Endodermal cell (in vitro differentiated cells): ENCODE measurements around the gene WDR27. TPM values are rescaled to one million over a fixed set of nuclear protein-coding genes. Genes with fewer than 3 reads are reported as not detected.

ENCODE experiments used
- DNase-seq: peaks from one replicate; pipeline ENCODE4 v3.0.0-alpha.2; 2017
- H3K27ac ChIP-seq: 2 replicates; pipeline ENCODE4 v1.5.1; 2013; ENCODE audit warnings: mild to moderate bottlenecking, low read depth, low read length, moderate library complexity
- H3K27me3 ChIP-seq: 2 replicates; pipeline ENCODE4 v1.6.1; 2013; ENCODE audit warnings: mild to moderate bottlenecking, low read length, moderate library complexity; ENCODE audit not compliant: insufficient read depth, control insufficient read depth, poor library complexity, severe bottlenecking
- H3K36me3 ChIP-seq: 2 replicates; pipeline ENCODE4 v1.7.0; 2013; ENCODE audit warnings: mild to moderate bottlenecking, low read length, moderate library complexity; ENCODE audit not compliant: control insufficient read depth, insufficient read depth
- H3K4me1 ChIP-seq: one replicate; pipeline ENCODE4 v1.7.0; 2013; ENCODE audit warnings: low read length; ENCODE audit not compliant: control insufficient read depth, insufficient read depth
- H3K4me3 ChIP-seq: 2 replicates; pipeline ENCODE4 v1.5.1; 2013; ENCODE audit warnings: mild to moderate bottlenecking, low read length, moderate library complexity
- H3K9ac ChIP-seq: 2 replicates; pipeline ENCODE4 v1.6.1; 2013; ENCODE audit warnings: mild to moderate bottlenecking, low read length, moderate library complexity; ENCODE audit not compliant: poor library complexity, severe bottlenecking; ENCODE audit errors: extremely low read depth
- H3K9me3 ChIP-seq: 2 replicates; pipeline ENCODE4 v1.6.1; 2013; ENCODE audit warnings: mild to moderate bottlenecking, low read length, moderate library complexity; ENCODE audit not compliant: control insufficient read depth
- H3K27ac Mint-ChIP-seq: 2 replicates; pipeline ENCODE4 v1.8.0; 2020; ENCODE audit warnings: mixed read lengths
- H3K27me3 Mint-ChIP-seq: 2 replicates; pipeline ENCODE4 v1.8.0; 2021; ENCODE audit warnings: mild to moderate bottlenecking, mixed read lengths; ENCODE audit not compliant: insufficient read depth
- H3K36me3 Mint-ChIP-seq: 2 replicates; pipeline ENCODE4 v1.8.0; 2020; ENCODE audit warnings: low read depth, mixed read lengths
- H3K4me1 Mint-ChIP-seq: 2 replicates; pipeline ENCODE4 v1.8.0; 2020; ENCODE audit warnings: mixed read lengths
- H3K4me3 Mint-ChIP-seq: 2 replicates; pipeline ENCODE4 v1.8.0; 2020; ENCODE audit warnings: mild to moderate bottlenecking, moderate library complexity, mixed read lengths
- H3K9me3 Mint-ChIP-seq: 2 replicates; pipeline ENCODE4 v1.8.0; 2020; ENCODE audit warnings: mild to moderate bottlenecking, mixed read lengths
- WGBS, 2 experiments: methylation state at CpG; one replicate each; pipeline versions ENCODE4 v1.1.5 to v1.1.7; 2013; ENCODE audit warnings: missing lambda C conversion rate in 2 of 2, mixed read lengths in 1 of 2; ENCODE audit not compliant: insufficient coverage in 1 of 2, insufficient read length in 1 of 2; 5-methylcytosine and 5-hydroxymethylcytosine counted together
- total RNA-seq, 2 donors: library from RNA; stranded (reverse); fragmentation: NEBNext Ultra II Directional in 1 of 2; extraction: Animal tissue kit (Norgen Biotek cat#: 25700) in 1 of 2; gene quantifications; 2 replicates in 1 of 2; 3 replicates in 1 of 2; pipeline ENCODE4 v1.2.1, GENCODE V29; 2021
- TF ChIP-seq, protein P1 (sequence below): fragments of 200-600 bp; sonication (generic); conservative IDR thresholded peaks from 2 replicates; pipeline ENCODE4 v1.5.0; 2021; ENCODE audit warnings: antibody characterized with exemption, mild to moderate bottlenecking

WDR27 gene
- total RNA-seq, 2 donors from 2014 or later: 94.4 to 110 TPM

DNA sequence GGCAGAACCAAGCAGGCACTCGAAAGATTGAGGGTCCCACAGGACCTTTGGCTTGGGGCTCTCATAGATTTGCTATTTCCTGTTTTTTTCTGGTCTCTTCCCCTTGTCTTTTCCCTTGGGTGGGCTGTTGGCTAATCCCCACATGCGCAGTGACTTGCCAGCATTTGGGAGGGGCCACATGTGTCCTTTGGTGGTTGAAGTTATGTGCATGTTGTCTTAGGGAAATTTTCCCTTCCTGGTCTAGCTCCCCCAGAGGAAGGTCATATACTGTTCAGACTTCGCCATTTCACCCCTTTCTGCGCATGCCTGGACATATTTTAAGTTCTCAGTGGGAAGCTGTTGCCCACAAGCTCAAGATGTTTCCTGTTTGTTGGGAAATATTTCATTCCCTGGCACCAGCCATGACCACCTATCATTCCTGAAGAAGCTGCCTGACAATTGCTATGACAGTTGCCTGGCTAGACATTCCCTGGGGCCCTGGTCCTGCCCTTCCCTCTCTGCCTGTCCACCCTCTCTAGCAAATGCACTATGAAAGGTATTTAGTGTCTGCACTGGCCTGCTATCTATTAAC lies 292.0 kb downstream of the WDR27 start:
- Mint-ChIP-seq H3K27ac (no peak overlapping the region), H3K36me3 (no peaks in the 10 kb centered on the region), H3K4me3 (no peak overlapping the region), H3K9me3 (peaks cover 44% of the 10 kb centered on the region), H3K27me3 (no peaks in the 10 kb centered on the region), H3K4me1 (no peaks in the 10 kb centered on the region)
- no peak overlapping the region for H3K27ac ChIP-seq
- no peaks in the 10 kb centered on the region for H3K36me3 ChIP-seq
- no peak overlapping the region for H3K9ac ChIP-seq
- no peaks in the 10 kb centered on the region for H3K4me1 ChIP-seq
- TF ChIP-seq, protein P1, sequence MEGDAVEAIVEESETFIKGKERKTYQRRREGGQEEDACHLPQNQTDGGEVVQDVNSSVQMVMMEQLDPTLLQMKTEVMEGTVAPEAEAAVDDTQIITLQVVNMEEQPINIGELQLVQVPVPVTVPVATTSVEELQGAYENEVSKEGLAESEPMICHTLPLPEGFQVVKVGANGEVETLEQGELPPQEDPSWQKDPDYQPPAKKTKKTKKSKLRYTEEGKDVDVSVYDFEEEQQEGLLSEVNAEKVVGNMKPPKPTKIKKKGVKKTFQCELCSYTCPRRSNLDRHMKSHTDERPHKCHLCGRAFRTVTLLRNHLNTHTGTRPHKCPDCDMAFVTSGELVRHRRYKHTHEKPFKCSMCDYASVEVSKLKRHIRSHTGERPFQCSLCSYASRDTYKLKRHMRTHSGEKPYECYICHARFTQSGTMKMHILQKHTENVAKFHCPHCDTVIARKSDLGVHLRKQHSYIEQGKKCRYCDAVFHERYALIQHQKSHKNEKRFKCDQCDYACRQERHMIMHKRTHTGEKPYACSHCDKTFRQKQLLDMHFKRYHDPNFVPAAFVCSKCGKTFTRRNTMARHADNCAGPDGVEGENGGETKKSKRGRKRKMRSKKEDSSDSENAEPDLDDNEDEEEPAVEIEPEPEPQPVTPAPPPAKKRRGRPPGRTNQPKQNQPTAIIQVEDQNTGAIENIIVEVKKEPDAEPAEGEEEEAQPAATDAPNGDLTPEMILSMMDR: no peak
- H3K9me3 ChIP-seq: peaks cover 30% of the 10 kb centered on the region
- WGBS, 2 experiments: 90 to 92% methylated on average over 2 to 3 of the region's 4 CpGs
- no peak for DNase-seq
- H3K27me3 ChIP-seq: no peaks in the 10 kb centered on the region
- no peak overlapping the region for H3K4me3 ChIP-seq

DNA sequence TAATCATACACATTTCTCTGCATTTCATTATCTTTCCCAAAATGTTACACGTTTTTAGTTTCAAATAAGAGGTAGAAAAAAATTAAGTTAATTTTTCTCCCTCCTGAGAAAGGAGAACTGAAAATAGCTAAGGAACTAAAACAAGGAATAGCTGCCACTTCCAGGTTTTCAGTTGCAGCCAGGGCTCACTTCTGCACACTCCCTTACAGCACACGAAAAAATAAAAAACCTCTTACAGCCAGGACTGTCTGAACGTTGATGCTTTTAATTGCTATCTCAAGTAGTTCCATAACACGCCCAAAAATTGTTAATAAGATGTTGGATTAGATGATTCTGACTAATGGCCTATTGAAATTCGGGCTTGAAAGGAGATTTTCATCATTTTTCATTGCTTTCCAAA lies 294.5 kb downstream of the WDR27 start:
- Histone ChIP-seq H3K36me3 (no peaks in the 10 kb centered on the region), H3K9me3 (peaks cover 15% of the 10 kb centered on the region), H3K27ac (no peak overlapping the region), H3K4me1 (no peaks in the 10 kb centered on the region), H3K4me3 (no peak overlapping the region), H3K27me3 (no peaks in the 10 kb centered on the region), H3K9ac (no peak overlapping the region)
- 84 to 90% methylated on average over 2 to 5 of the region's 5 CpGs for WGBS, 2 experiments
- Mint-ChIP-seq H3K36me3 (no peaks in the 10 kb centered on the region), H3K27me3 (no peaks in the 10 kb centered on the region), H3K4me3 (no peak overlapping the region), H3K9me3 (peaks cover 21% of the 10 kb centered on the region), H3K27ac (no peak overlapping the region), H3K4me1 (no peaks in the 10 kb centered on the region)
- no peak for DNase-seq
- TF ChIP-seq, protein P1: no peak

Other genes with a start within 250 kb of the WDR27 start
- 10 to 100 TPM; 24.0 to 29.7 TPM for gene C6orf120, start 97 bp upstream of the WDR27 start, total RNA-seq
- gene PHF10, start 22.5 kb upstream of the WDR27 start, total RNA-seq: 10 to 100 TPM; 82.5 to 82.8 TPM
- 1 to 10 TPM; 1.5 to 1.7 TPM for gene DYNLT2, start 49.5 kb upstream of the WDR27 start, total RNA-seq
- 10 to 100 TPM; 14.4 to 24.2 TPM for gene ERMARD, start 49.6 kb upstream of the WDR27 start, total RNA-seq